ENCODE measurements around the gene ACOXL. TPM values are rescaled to one million over a fixed set of nuclear protein-coding genes. Genes with fewer than 3 reads are reported as not detected.

The ACOXL gene
- total and polyA plus RNA-seq, 2 donors (not counting 3 experiments of a cell fraction or from before 2014, with no cell fraction given): not detected

- H3K27ac ChIP-seq (ENCODE audit: insufficient read depth, low read depth, low read length): no peak overlapping the region
- no peak overlapping the region for H2AFZ ChIP-seq (ENCODE audit: low read depth, low read length)
- H4K20me1 ChIP-seq (replicated peaks; ENCODE audit: control insufficient read depth, extremely low read depth, insufficient read depth, low read length): no peaks in the 10 kb centered on the region
- no peak for FAIRE-seq
- H3K9me1 ChIP-seq (replicated peaks; ENCODE audit: control insufficient read depth, extremely low read depth, insufficient read depth, low read length): no peaks in the 10 kb centered on the region
- no peaks in the 10 kb centered on the region for H3K79me2 ChIP-seq (ENCODE audit: control insufficient read depth, insufficient read depth, low read length)
- no peak for TF ChIP-seq GATA2 (IDR thresholded peaks at IDR 0.05; ENCODE audit: insufficient read depth, insufficient read length, low read depth, low read length)
- no peak for TF ChIP-seq JUN (IDR thresholded peaks at IDR 0.05; ENCODE audit: borderline replicate concordance, insufficient read depth, insufficient read length, low read depth)
- TF ChIP-seq FOS (IDR thresholded peaks at IDR 0.05; ENCODE audit: borderline replicate concordance, insufficient read depth, low read length): no peak
- no peak for TF ChIP-seq POLR2A (IDR thresholded peaks at IDR 0.05; ENCODE audit: low read depth, low read length)
- no peak for TF ChIP-seq POLR2AphosphoS5 (IDR thresholded peaks at IDR 0.05; ENCODE audit: insufficient read depth, low read depth, low read length)
- TF ChIP-seq CTCF (IDR thresholded peaks at IDR 0.05; ENCODE audit: extremely low read depth in 1 of 2, insufficient read depth in 1 of 2, low read depth in 1 of 2, low read length in 2 of 2): no peak
- no peak for TF ChIP-seq EZH2 (IDR thresholded peaks at IDR 0.05; ENCODE audit: borderline replicate concordance, low read depth, low read length, severe bottlenecking)
- TF ChIP-seq, protein P1, sequence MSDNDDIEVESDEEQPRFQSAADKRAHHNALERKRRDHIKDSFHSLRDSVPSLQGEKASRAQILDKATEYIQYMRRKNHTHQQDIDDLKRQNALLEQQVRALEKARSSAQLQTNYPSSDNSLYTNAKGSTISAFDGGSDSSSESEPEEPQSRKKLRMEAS (IDR thresholded peaks at IDR 0.05; ENCODE audit: insufficient read depth, insufficient read length): no peak
- TF ChIP-seq MYC (IDR thresholded peaks at IDR 0.05; ENCODE audit: low read depth, low read length): no peak
- H3K36me3 ChIP-seq (ENCODE audit: control insufficient read depth in 2 of 2, extremely low read depth in 1 of 2, insufficient read depth in 2 of 2, low read length in 2 of 2): peaks cover 0 to 29% of the 10 kb centered on the region in 2 experiments
- no peaks in the 10 kb centered on the region for H3K9me3 ChIP-seq (replicated peaks; ENCODE audit: control insufficient read depth, insufficient read depth, low read length)
- no peaks in the 10 kb centered on the region for H3K4me1 ChIP-seq (ENCODE audit: control insufficient read depth, extremely low read depth, insufficient read depth, low read length)
- peaks cover 0 to 5% of the 10 kb centered on the region in 2 experiments for H3K27me3 ChIP-seq (ENCODE audit: control insufficient read depth in 2 of 2, insufficient read depth in 2 of 2, low read length in 2 of 2)
- no peak for DNase-seq (ENCODE audit: low read depth, low spot score)
- no peak overlapping the region for H3K4me3 ChIP-seq (replicated peaks in 1 of 3; ENCODE audit: insufficient read depth in 1 of 3, low read depth in 1 of 3, low read length in 3 of 3)
- no TSS peak for BruUV-seq (replicated peaks)
- dilution Hi-C loops (cut with MboI; ENCODE audit: extremely low pct_ligation_motif_present, low sequenced_read_pairs): no loop called here
- no peak overlapping the region for H3K4me2 ChIP-seq (ENCODE audit: insufficient read depth, low read length)
- intact Hi-C loops (cut with micrococcal nuclease): no loop called here
- H3K9ac ChIP-seq (replicated peaks; ENCODE audit: extremely low read depth, insufficient read depth, low read length): no peak overlapping the region
- POLR2A ChIA-PET: no interaction called here
- CTCF ChIA-PET: no interaction called here
Observed at GRCh38 chr2:111140815-111141214, 408.4 kb downstream of the ACOXL start.
